Kidney epithelial cell (primary cell): ENCODE measurements around the gene NUP85. TPM values are rescaled to one million over a fixed set of nuclear protein-coding genes. Genes with fewer than 3 reads are reported as not detected.

Experiments used
- DNase-seq: peaks from one replicate; pipeline ENCODE4 v3.0.0-alpha.2; 2010; ENCODE audit warnings: low read depth
- H3K27me3 ChIP-seq: 2 replicates; pipeline ENCODE4 v1.6.0; 2011; ENCODE audit warnings: low read length; ENCODE audit not compliant: control insufficient read depth, insufficient read depth
- H3K36me3 ChIP-seq: 2 replicates; pipeline ENCODE4 v1.5.1; 2011; ENCODE audit warnings: low read length; ENCODE audit not compliant: control insufficient read depth, insufficient read depth
- H3K4me3 ChIP-seq: 2 replicates; pipeline ENCODE4 v1.5.1; 2011; ENCODE audit warnings: low read depth, mild to moderate bottlenecking, control low read depth, low read length
- CTCF ChIP-seq: IDR thresholded peaks from 2 replicates; pipeline ENCODE4 v1.5.1; 2011; ENCODE audit warnings: mild to moderate bottlenecking, moderate library complexity, low read length, control low read depth, inconsistent platforms; ENCODE audit not compliant: insufficient read depth, poor library complexity, severe bottlenecking
- total RNA-seq: library from RNA; depleted of rRNA; stranded (reverse); fragments of >200 nt; gene quantifications from 2 replicates; pipeline ENCODE4 v1.2.3, GENCODE V29; 2015

The NUP85 gene
- total RNA-seq, 1 donor from 2014 or later = 37.2 TPM

GRCh38 chr17:75173526-75173925 is 32.0 kb upstream of the NUP85 start:
- DNase-seq = no peak
- Histone ChIP-seq H3K27me3 (no peaks in the 10 kb centered on the region), H3K4me3 (no peak overlapping the region), H3K36me3 (peaks cover 2% of the 10 kb centered on the region)
- TF ChIP-seq CTCF = no peak

GRCh38 chr17:75174996-75175395 is 30.5 kb upstream of the NUP85 start:
- DNase-seq = no peak
- H3K27me3 ChIP-seq = no peaks in the 10 kb centered on the region
- H3K36me3 ChIP-seq = no peaks in the 10 kb centered on the region
- no peak overlapping the region for H3K4me3 ChIP-seq
- no peak for TF ChIP-seq CTCF

GRCh38 chr17:75176625-75177024 is 28.9 kb upstream of the NUP85 start:
- DNase-seq = no peak
- H3K4me3 ChIP-seq = no peak overlapping the region
- no peaks in the 10 kb centered on the region for H3K27me3 ChIP-seq
- H3K36me3 ChIP-seq = no peaks in the 10 kb centered on the region
- no peak for TF ChIP-seq CTCF

GRCh38 chr17:75178453-75178852 is 27.0 kb upstream of the NUP85 start:
- Histone ChIP-seq H3K36me3 (no peaks in the 10 kb centered on the region), H3K4me3 (no peak overlapping the region), H3K27me3 (no peaks in the 10 kb centered on the region)
- TF ChIP-seq CTCF = no peak
- DNase-seq = no peak

- DNase-seq = no peak
- H3K4me3 ChIP-seq = peak overlapping the region; percentile 98
- H3K36me3 ChIP-seq = no peaks in the 10 kb centered on the region
- no peak for TF ChIP-seq CTCF
- H3K27me3 ChIP-seq = no peaks in the 10 kb centered on the region
Observed at GRCh38 chr17:75181110-75181509, 24.4 kb upstream of the NUP85 start.

- no peak for DNase-seq
- TF ChIP-seq CTCF = no peak
- Histone ChIP-seq H3K36me3 (no peaks in the 10 kb centered on the region), H3K4me3 (peak overlapping the region; percentile 98), H3K27me3 (no peaks in the 10 kb centered on the region)
Observed at GRCh38 chr17:75181608-75182318, 23.7 kb upstream of the NUP85 start.
